PC-9 (cell line): ENCODE data around the gene SNAP23. TPM values are rescaled to one million over a fixed set of nuclear protein-coding genes. Genes with fewer than 3 reads are reported as not detected.

ENCODE experiments used
- BruUV-seq: library from RNA; stranded (reverse); fragments of 400-500 nt; replicated peaks from 2 replicates; lab custom pipeline; 2021; lab: Mats Ljungman, UMichigan
- CTCF ChIA-PET: fragments of 300-600 bp; sonication (Branson Sonifier 250); formaldehyde crosslinking; loops from one replicate; lab custom pipeline; 2022; ENCODE audit warnings: antibody characterized with exemption; lab: Charles Lee
- POLR2A ChIA-PET: fragments of 300-600 bp; sonication (Branson Sonifier 250); formaldehyde crosslinking; loops from one replicate; lab custom pipeline; 2022; ENCODE audit warnings: antibody characterized with exemption; ENCODE audit not compliant: unreplicated experiment; lab: Charles Lee
- DNase-seq, 2 experiments: peaks; one replicate each; pipeline versions ENCODE4 v3.0.0 to v3.0.0-alpha.2; 2015 to 2022; ENCODE audit warnings: mixed read lengths in 1 of 2
- H2AFZ ChIP-seq: fragments of 200-600 bp; sonication (generic); 2 replicates; pipeline ENCODE4 v1.8.1; 2017; ENCODE audit warnings: antibody characterized with exemption
- H3F3A ChIP-seq: fragments of 200-600 bp; sonication (generic); 2 replicates; pipeline ENCODE4 v1.8.1; 2017; ENCODE audit warnings: antibody characterized with exemption, mild to moderate bottlenecking, low read depth; ENCODE audit not compliant: insufficient read depth
- H3K27ac ChIP-seq: fragments of 200-600 bp; sonication (generic); 2 replicates; pipeline ENCODE4 v1.6.1; 2016; ENCODE audit warnings: mixed run types
- H3K27me3 ChIP-seq: fragments of 200-600 bp; sonication (generic); 2 replicates; pipeline ENCODE4 v1.6.1; 2016; ENCODE audit warnings: low read depth, mixed run types; ENCODE audit not compliant: insufficient read depth
- H3K36me3 ChIP-seq: fragments of 200-600 bp; sonication (generic); 2 replicates; pipeline ENCODE4 v1.6.1; 2016; ENCODE audit warnings: low read depth, mixed run types
- H3K4me1 ChIP-seq: fragments of 200-600 bp; sonication (generic); replicated peaks from 2 replicates; pipeline ENCODE4 v1.6.1; 2016; ENCODE audit warnings: mixed run types; ENCODE audit not compliant: insufficient read depth
- H3K4me2 ChIP-seq: fragments of 200-600 bp; sonication (generic); 2 replicates; pipeline ENCODE4 v1.6.1; 2017; ENCODE audit warnings: mixed run types
- H3K4me3 ChIP-seq: fragments of 200-600 bp; sonication (generic); 2 replicates; pipeline ENCODE4 v1.6.1; 2016; ENCODE audit warnings: mixed run types
- H3K79me2 ChIP-seq: fragments of 200-600 bp; sonication (generic); 2 replicates; pipeline ENCODE4 v1.6.1; 2017; ENCODE audit warnings: low read depth, mixed run types
- H3K9me2 ChIP-seq: fragments of 200-600 bp; sonication (generic); 2 replicates; pipeline ENCODE4 v1.8.1; 2017; ENCODE audit warnings: mild to moderate bottlenecking; ENCODE audit not compliant: insufficient read depth
- H3K9me3 ChIP-seq: fragments of 200-600 bp; sonication (generic); 2 replicates; pipeline ENCODE4 v1.8.1; 2016; ENCODE audit warnings: low read depth; ENCODE audit not compliant: insufficient read depth
- H4K20me1 ChIP-seq: fragments of 200-600 bp; sonication (generic); 2 replicates; pipeline ENCODE4 v1.8.1; 2017; ENCODE audit not compliant: insufficient read depth
- CTCF ChIP-seq: fragments of 200-600 bp; sonication (generic); conservative IDR thresholded peaks from 2 replicates; pipeline ENCODE4 v1.6.1; 2017; ENCODE audit warnings: mixed run types, antibody characterized with exemption, mild to moderate bottlenecking, moderate library complexity
- EZH2 ChIP-seq: fragments of 200-600 bp; sonication (generic); IDR thresholded peaks from 2 replicates; pipeline ENCODE4 v1.8.0; 2017; ENCODE audit warnings: antibody characterized with exemption, low read depth
- intact Hi-C: fragments of 100-400 bp; cut with micrococcal nuclease; formaldehyde crosslinking; loops from one replicate; pipeline ENCODE4 v1.10.0; 2022; ENCODE audit not compliant: unreplicated experiment
- total RNA-seq: library from RNA; stranded (reverse); gene quantifications from 2 replicates; pipeline ENCODE4 v1.2.3, GENCODE V29; 2021

The SNAP23 gene
- total RNA-seq, 1 experiment from 2014 or later = 65.8 TPM

GRCh38 chr15:42528970-42529369 is 33.5 kb downstream of the SNAP23 start:
- no peak overlapping the region for H3K4me2 ChIP-seq
- no peaks in the 10 kb centered on the region for H3K4me1 ChIP-seq
- H3K27me3 ChIP-seq = no peaks in the 10 kb centered on the region
- no peaks in the 10 kb centered on the region for H3F3A ChIP-seq
- no peaks in the 10 kb centered on the region for H3K9me2 ChIP-seq
- no TSS peak for BruUV-seq
- no peaks in the 10 kb centered on the region for H3K36me3 ChIP-seq
- no peak overlapping the region for H2AFZ ChIP-seq
- no peak overlapping the region for H3K27ac ChIP-seq
- H4K20me1 ChIP-seq = no peaks in the 10 kb centered on the region
- TF ChIP-seq CTCF = no peak
- no peak for TF ChIP-seq EZH2
- POLR2A ChIA-PET = no interaction called here
- DNase-seq = no peak
- H3K4me3 ChIP-seq = no peak overlapping the region
- intact Hi-C loops = no loop called here
- no peaks in the 10 kb centered on the region for H3K79me2 ChIP-seq
- H3K9me3 ChIP-seq = no peaks in the 10 kb centered on the region
- CTCF ChIA-PET = no interaction called here

GRCh38 chr15:42533246-42533645 is 37.8 kb downstream of the SNAP23 start:
- CTCF ChIA-PET = no interaction called here
- POLR2A ChIA-PET = interaction anchor here (0.5 kb wide), 1 partner anchor 579 kb away, joined by 3 read pairs; no protein-coding TSS in a partner anchor
- H3K36me3 ChIP-seq = no peaks in the 10 kb centered on the region
- H2AFZ ChIP-seq = no peak overlapping the region
- no peak overlapping the region for H3K27ac ChIP-seq
- intact Hi-C loops = no loop called here
- no peak overlapping the region for H3K4me2 ChIP-seq
- BruUV-seq = no TSS peak
- H3F3A ChIP-seq = no peaks in the 10 kb centered on the region
- no peaks in the 10 kb centered on the region for H3K4me1 ChIP-seq
- H3K4me3 ChIP-seq = no peak overlapping the region
- H3K9me3 ChIP-seq = no peaks in the 10 kb centered on the region
- TF ChIP-seq EZH2 (no peak), CTCF (no peak)
- DNase-seq = no peak
- H3K79me2 ChIP-seq = no peaks in the 10 kb centered on the region
- H4K20me1 ChIP-seq = no peaks in the 10 kb centered on the region
- no peaks in the 10 kb centered on the region for H3K27me3 ChIP-seq
- no peaks in the 10 kb centered on the region for H3K9me2 ChIP-seq

- H3K36me3 ChIP-seq = no peaks in the 10 kb centered on the region
- H3F3A ChIP-seq = no peaks in the 10 kb centered on the region
- no peak overlapping the region for H3K27ac ChIP-seq
- peaks cover 10% of the 10 kb centered on the region for H3K79me2 ChIP-seq
- TF ChIP-seq CTCF = no peak
- TF ChIP-seq EZH2 = no peak
- intact Hi-C loops = no loop called here
- BruUV-seq = no TSS peak
- no peaks in the 10 kb centered on the region for H3K9me3 ChIP-seq
- CTCF ChIA-PET = no interaction called here
- no peaks in the 10 kb centered on the region for H3K27me3 ChIP-seq
- H3K4me2 ChIP-seq = no peak overlapping the region
- no peak overlapping the region for H2AFZ ChIP-seq
- POLR2A ChIA-PET = no interaction called here
- peaks cover 13% of the 10 kb centered on the region for H3K4me1 ChIP-seq
- H4K20me1 ChIP-seq = no peaks in the 10 kb centered on the region
- H3K4me3 ChIP-seq = no peak overlapping the region
- H3K9me2 ChIP-seq = no peaks in the 10 kb centered on the region
- DNase-seq = no peak
Measured at GRCh38 chr15:42544853-42545629, 49.6 kb downstream of the SNAP23 start.
